Measurements from ENCODE around the gene UBC.
"Not testable (repeated sequence)": the region's sequence is repeated elsewhere in the genome, so short reads cannot be mapped to it uniquely, and the experiment has no call there.

UBC gene

GRCh38 chr12:124930586-124930985 is 16.1 kb upstream of the UBC start:
- DNase-seq: no peak

GRCh38 chr12:124929649-124930419 is 15.4 kb upstream of the UBC start:
- no peak for DNase-seq

GRCh38 chr12:124928912-124929530 is 14.6 kb upstream of the UBC start:
- DNase-seq: no peak

DNA sequence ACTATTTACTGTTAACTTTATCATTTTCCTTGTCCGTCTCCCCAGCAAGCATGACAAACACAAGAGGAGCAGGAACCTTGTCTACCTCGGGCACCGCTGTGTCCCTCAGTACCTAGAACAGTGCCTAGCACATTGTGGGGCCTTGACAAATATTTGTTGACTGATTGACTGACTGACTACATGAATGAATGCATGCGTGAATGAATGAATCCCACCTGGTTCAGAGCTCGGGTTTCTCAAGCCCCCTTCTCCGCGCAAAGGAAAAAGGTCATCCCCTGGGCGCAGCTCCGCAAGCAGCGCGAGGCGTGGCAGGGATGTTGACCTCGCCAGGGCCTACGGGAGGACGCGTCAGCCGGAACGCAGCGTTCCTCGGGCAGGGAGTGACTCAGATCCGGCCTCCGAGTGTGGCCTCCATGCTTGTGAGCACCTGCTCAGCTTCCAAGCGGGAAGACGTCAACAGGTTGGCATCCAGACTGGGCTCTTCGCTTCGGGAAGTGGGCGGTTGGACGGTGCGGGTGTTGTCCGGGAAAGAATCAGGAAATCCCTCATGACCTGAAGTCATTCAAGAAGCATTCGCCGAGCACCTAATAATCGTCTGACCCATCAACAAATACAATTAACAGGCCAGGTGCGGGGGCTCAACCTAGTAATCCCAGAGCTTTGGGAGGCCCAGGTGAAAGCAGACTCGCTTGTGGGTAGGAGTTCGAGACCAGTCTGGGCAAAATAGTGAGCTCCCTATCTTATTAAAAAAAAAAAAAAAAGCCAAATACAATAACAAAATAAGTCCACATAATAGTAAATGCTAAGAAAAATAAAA is 13.9 kb upstream of the UBC start:
- DNase-seq: peak; percentile 22

- peak; percentile 91 for DNase-seq
These were observed 13.0 kb upstream of the UBC start for GRCh38 chr12:124927201-124928094.

- DNase-seq: not testable (repeated sequence)
These were observed 11.3 kb upstream of the UBC start for GRCh38 chr12:124925782-124926181.

DNA sequence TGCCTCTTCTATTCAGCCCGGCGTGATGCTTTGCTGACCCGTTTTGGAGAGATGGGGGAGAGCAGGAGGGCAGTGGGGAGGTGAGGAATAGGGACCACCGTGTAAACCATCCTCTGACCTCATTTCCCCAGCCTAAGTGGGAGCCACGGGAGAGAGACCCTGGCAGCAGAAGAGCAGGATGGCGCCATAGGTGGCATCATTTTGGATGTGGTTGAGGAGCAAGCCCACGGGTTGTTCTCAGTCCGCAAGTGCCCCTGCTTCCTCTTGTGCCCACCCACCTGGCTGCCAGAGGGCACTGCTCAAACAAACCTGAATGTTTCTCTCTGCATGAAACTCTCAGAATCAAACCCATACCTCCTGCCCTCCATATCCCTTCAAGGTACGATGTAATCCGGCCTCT is 10.7 kb upstream of the UBC start:
- DNase-seq: no peak

- no peak for DNase-seq
These were observed 9.7 kb upstream of the UBC start for GRCh38 chr12:124923905-124924734.

DNA sequence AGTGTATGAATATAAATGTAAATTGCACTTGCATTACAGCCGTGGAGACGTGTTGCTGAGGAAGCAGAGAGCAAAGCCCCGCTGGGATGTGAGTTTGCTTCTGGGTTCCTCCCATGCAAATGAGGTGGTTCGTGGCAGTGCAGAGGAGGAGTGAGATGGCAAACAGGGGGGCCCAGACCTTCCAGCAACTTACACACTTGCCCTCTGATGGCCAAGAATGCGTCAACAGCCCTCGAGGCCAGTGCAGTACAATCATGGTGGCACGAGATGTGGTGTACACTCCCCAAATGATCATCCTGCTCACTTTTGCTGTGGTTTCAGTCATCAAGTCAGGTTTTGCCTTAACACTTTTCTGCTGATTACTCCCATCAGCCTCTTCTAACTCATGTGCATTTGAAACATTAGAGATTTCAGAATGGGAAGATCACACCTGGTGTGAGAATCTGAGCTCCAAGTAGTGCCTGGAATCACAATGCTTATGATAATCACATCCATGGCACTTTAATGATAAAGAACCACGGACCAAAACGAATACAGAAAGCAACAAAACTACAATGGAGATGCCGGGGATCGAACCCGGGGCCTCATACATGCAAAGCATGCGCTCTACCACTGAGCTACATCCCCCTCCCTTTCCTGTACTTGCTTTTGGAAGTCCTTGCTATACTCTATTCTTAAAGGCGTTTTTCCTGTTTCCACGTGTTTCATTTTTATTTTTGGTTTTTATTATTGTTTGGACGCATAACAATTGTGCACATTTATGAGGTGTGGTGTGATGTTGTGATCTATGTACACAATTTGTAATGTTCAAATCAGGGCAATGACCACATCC is 7.0 kb upstream of the UBC start:
- peak; percentile 70 for DNase-seq

- DNase-seq: no peak
These were observed 6.0 kb upstream of the UBC start for GRCh38 chr12:124920353-124920935.

GRCh38 chr12:124919521-124920352 is 5.3 kb upstream of the UBC start:
- DNase-seq: peak; percentile 31

DNA sequence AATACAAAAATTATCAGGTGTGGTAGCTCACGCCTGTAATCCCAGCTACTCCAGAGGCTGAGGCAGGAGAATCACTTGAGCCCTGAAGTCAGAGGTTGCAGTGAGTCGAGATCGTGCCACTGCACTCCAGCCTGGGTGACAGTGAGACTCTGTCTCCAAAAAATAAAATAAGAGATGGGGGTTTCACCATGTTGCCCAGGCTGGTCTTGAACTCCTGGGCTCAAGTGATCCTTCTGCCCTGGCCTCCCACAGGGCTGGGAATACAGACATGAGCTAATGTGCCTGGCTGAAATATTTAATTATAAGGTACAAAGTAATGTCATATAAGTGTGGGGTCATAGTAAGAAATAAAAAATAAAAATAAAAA is 4.2 kb upstream of the UBC start:
- DNase-seq: not testable (repeated sequence)

DNA sequence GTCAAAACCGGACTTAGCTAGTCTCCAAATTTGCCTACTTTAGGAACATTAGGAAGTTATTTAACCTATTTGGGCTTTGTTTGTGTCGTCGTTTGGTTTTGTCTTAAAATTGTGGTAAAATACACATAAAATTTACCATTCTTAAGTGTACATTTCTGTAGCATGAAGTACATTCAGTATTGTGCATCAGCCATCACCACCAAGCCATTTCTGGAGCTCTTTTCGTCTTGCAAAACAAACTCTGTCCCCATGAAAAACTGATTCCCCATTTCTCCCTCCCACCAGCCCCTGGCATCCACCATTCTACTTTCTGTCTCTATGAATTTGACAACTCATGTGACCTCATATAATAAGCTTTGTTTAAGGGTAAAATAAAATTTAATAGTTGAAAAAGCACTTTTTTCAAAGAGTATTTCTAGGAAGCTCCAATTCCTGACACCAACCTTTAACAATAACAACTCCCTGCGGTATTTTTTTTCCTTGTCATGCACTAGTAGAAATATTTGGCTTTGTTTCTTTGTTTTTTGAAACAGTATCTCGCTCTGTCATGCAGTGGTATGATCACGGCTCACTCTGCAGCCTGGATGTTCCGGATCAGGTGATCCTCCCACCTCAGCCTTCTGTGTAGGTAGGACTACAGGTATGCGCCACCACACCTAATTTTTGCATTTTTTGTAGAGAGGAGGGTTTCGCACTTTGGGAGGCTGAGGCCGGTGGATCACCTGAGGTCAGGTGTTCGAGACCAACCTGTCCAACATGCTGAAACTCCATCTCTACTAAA is 3.6 kb upstream of the UBC start:
- no peak for DNase-seq

- DNase-seq: peak; percentile 86
These were observed 2.8 kb upstream of the UBC start for GRCh38 chr12:124917135-124917840.

DNA sequence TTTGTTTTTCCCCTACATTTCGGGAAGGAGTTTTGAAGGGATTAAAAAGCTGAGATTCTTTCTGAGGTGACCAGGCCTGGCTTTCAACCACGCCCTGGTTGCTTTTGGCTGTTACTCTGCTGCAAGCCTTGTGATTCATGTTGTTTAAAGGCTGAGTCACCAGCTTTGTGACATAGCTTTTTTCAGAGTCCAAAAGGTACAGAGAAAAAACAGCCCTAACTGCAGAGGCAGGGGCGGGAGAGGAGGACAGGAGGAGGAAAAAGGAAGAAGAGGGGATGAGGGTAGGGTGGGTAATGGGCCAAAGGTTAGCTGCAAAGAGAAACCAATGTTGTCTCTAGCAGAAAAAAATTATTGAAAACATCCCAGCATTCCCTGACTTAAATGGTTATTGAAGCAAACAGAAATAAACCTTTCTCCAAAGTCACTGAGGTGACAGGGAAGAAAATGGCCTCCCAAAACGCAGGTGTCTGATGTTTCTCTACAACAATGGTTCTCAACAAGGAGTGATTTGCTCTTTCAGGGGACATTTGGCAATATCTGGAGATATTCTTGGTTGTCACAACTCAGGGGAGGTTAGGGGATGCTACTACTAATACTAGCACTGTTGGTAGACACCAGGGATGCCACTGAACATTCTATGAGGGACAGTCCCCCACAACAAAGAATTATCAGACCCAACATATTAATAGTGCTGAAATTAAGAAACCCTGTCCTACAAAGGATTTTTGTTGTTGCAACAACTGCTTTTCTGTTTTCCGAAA is 2.1 kb upstream of the UBC start:
- DNase-seq: peak; percentile 40

GRCh38 chr12:124915239-124916236 is 1.1 kb upstream of the UBC start:
- no peak for DNase-seq

Measured in stimulated activated CD4-positive, alpha-beta T cell treated with anti-CD3 and anti-CD28 coated beads, Interleukin-4, amount 100 ng/mL, for 1 hour (primary cell).